Mesenchymal stem cell (in vitro differentiated cells and primary cell): ENCODE measurements around the gene SMIM21.

Experiments used
- DNase-seq: peaks from one replicate; pipeline ENCODE4 v3.0.0-alpha.2; 2013
- H2AFZ ChIP-seq: one replicate; pipeline ENCODE4 v1.6.1; 2013; ENCODE audit warnings: low read depth, mild to moderate bottlenecking, control low read depth, inconsistent platforms, low read length, moderate library complexity
- H2AK5ac ChIP-seq: 2 replicates; pipeline ENCODE4 v1.6.1; 2013; ENCODE audit warnings: low read length, moderate library complexity, mild to moderate bottlenecking, inconsistent platforms; ENCODE audit not compliant: severe bottlenecking
- H2BK120ac ChIP-seq: one replicate; pipeline ENCODE4 v1.6.1; 2013; ENCODE audit warnings: low read depth, mild to moderate bottlenecking, inconsistent platforms, low read length, moderate library complexity
- H2BK12ac ChIP-seq, 2 experiments: one replicate each; pipeline ENCODE4 v1.6.1; 2013; ENCODE audit warnings: inconsistent platforms in 2 of 2, low read length in 2 of 2, mild to moderate bottlenecking in 2 of 2, moderate library complexity in 2 of 2, control low read depth in 1 of 2
- H2BK15ac ChIP-seq: one replicate; pipeline ENCODE4 v1.6.1; 2013; ENCODE audit warnings: mild to moderate bottlenecking, low read depth, inconsistent platforms; ENCODE audit not compliant: poor library complexity, severe bottlenecking
- H2BK5ac ChIP-seq: 2 replicates; pipeline ENCODE4 v1.6.1; 2013; ENCODE audit warnings: low read depth, mild to moderate bottlenecking, low read length, control low read depth, inconsistent platforms; ENCODE audit not compliant: poor library complexity, severe bottlenecking
- H3K14ac ChIP-seq, 2 experiments: one replicate each; pipeline ENCODE4 v1.6.1; 2013; ENCODE audit warnings: inconsistent platforms in 2 of 2, low read length in 2 of 2, control low read depth in 1 of 2, mild to moderate bottlenecking in 1 of 2, moderate library complexity in 1 of 2
- H3K18ac ChIP-seq, 2 experiments: one replicate each; pipeline ENCODE4 v1.6.1; 2013; ENCODE audit warnings: inconsistent platforms in 2 of 2, low read length in 2 of 2, control low read depth in 1 of 2, low read depth in 1 of 2, mild to moderate bottlenecking in 1 of 2
- H3K23ac ChIP-seq, 2 experiments: one replicate each; pipeline ENCODE4 v1.6.1; 2013; ENCODE audit warnings: inconsistent platforms in 2 of 2, low read length in 2 of 2, mild to moderate bottlenecking in 2 of 2, moderate library complexity in 2 of 2, control low read depth in 1 of 2
- H3K27ac ChIP-seq: 2 replicates; pipeline ENCODE4 v1.5.1; 2013; ENCODE audit warnings: mild to moderate bottlenecking, moderate library complexity, low read length, control low read depth, inconsistent platforms; ENCODE audit not compliant: poor library complexity, severe bottlenecking
- H3K27me3 ChIP-seq, 2 experiments: 2 replicates each; pipeline versions ENCODE4 v1.6.1 to v1.7.0; 2013; ENCODE audit warnings: low read length in 2 of 2, mild to moderate bottlenecking in 2 of 2, moderate library complexity in 2 of 2, control low read depth in 1 of 2, inconsistent platforms in 1 of 2; ENCODE audit not compliant: control insufficient read depth in 1 of 2, insufficient read depth in 1 of 2
- H3K36me3 ChIP-seq, 2 experiments: 2 replicates each; pipeline versions ENCODE4 v1.6.1 to v1.7.0; 2013; ENCODE audit warnings: low read length in 2 of 2, control low read depth in 1 of 2, inconsistent platforms in 1 of 2, low read depth in 1 of 2, mild to moderate bottlenecking in 1 of 2; ENCODE audit not compliant: insufficient read depth in 2 of 2, control insufficient read depth in 1 of 2
- H3K4ac ChIP-seq, 2 experiments: one replicate each; pipeline ENCODE4 v1.6.1; 2013; ENCODE audit warnings: inconsistent platforms in 2 of 2, low read length in 2 of 2, mild to moderate bottlenecking in 2 of 2, moderate library complexity in 2 of 2, control low read depth in 1 of 2, low read depth in 1 of 2
- H3K4me1 ChIP-seq: 2 replicates; pipeline ENCODE4 v1.6.1; 2013; ENCODE audit warnings: low read depth, low read length, control low read depth; ENCODE audit not compliant: control insufficient read depth, insufficient read depth
- H3K4me2 ChIP-seq: 2 replicates; pipeline ENCODE4 v1.6.1; 2013; ENCODE audit warnings: low read length, mild to moderate bottlenecking, inconsistent platforms; ENCODE audit not compliant: poor library complexity, severe bottlenecking
- H3K4me3 ChIP-seq, 2 experiments: 2 replicates each; pipeline versions ENCODE4 v1.5.1 to v1.7.0; 2013; ENCODE audit warnings: low read length in 2 of 2, mild to moderate bottlenecking in 2 of 2, control low read depth in 1 of 2, low read depth in 1 of 2; ENCODE audit not compliant: insufficient read depth in 1 of 2
- H3K79me1 ChIP-seq: replicated peaks from 2 replicates; pipeline ENCODE4 v1.6.1; 2013; ENCODE audit warnings: mild to moderate bottlenecking, control low read depth, low read length, inconsistent platforms; ENCODE audit not compliant: poor library complexity, severe bottlenecking
- H3K9ac ChIP-seq: 2 replicates; pipeline ENCODE4 v1.7.0; 2013; ENCODE audit warnings: mild to moderate bottlenecking, low read length, moderate library complexity
- H3K9me3 ChIP-seq: 2 replicates; pipeline ENCODE4 v1.7.0; 2013; ENCODE audit warnings: mild to moderate bottlenecking, low read length; ENCODE audit not compliant: control insufficient read depth
- H4K8ac ChIP-seq: one replicate; pipeline ENCODE4 v1.6.1; 2013; ENCODE audit warnings: inconsistent platforms, mild to moderate bottlenecking, low read length, moderate library complexity
- H4K91ac ChIP-seq: one replicate; pipeline ENCODE4 v1.6.1; 2013; ENCODE audit warnings: mild to moderate bottlenecking, low read length, inconsistent platforms
- WGBS: methylation state at CpG from one replicate; pipeline ENCODE4 v1.1.7; 2013; ENCODE audit warnings: mixed read lengths; 5-methylcytosine and 5-hydroxymethylcytosine counted together

SMIM21 gene

DNA sequence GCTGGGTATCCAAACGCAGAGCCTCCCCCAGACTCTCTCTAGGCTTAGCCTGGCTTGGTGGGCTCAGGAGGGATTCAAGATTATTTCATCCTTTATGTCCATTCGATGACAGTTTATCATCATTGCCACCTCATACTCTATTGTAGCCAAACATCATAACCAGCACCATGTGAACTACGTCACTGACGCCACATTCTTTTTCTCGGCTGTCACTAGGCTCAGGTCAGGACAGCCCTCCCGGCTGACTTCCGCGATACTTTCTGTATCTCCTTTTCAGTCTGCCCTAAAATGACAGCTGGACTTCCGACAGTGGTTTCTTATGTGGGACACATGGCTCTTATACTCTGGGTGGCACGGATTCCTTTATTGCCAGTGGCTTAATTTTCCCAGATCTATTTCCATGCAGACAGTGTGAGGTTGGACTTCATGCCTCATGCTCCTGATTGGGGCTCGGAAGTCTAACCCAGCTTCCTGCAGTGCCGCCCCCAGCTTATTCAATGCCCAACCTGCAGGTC is 39.8 kb upstream of the SMIM21 start:
- no peak overlapping the region for H2AFZ ChIP-seq
- H3K4ac ChIP-seq: no peak overlapping the region
- no peak overlapping the region for H2AK5ac ChIP-seq
- no peaks in the 10 kb centered on the region for H3K79me1 ChIP-seq
- WGBS: 97% methylated on average over 12 of the region's 12 CpGs
- no peak overlapping the region for H2BK12ac ChIP-seq
- H2BK5ac ChIP-seq: no peak overlapping the region
- H3K9me3 ChIP-seq: no peaks in the 10 kb centered on the region
- peaks cover 0 to 10% of the 10 kb centered on the region in 2 experiments for H3K27me3 ChIP-seq
- H3K9ac ChIP-seq: no peak overlapping the region
- no peak overlapping the region for H3K27ac ChIP-seq
- no peak overlapping the region for H3K4me3 ChIP-seq
- H2BK120ac ChIP-seq: no peak overlapping the region
- H4K91ac ChIP-seq: no peak overlapping the region
- H4K8ac ChIP-seq: no peak overlapping the region
- H3K36me3 ChIP-seq: no peaks in the 10 kb centered on the region
- no peak overlapping the region for H3K23ac ChIP-seq
- no peak for DNase-seq
- no peak overlapping the region for H2BK15ac ChIP-seq
- H3K4me1 ChIP-seq: no peaks in the 10 kb centered on the region
- no peak overlapping the region for H3K4me2 ChIP-seq
- H3K18ac ChIP-seq: no peak overlapping the region
- no peak overlapping the region for H3K14ac ChIP-seq

DNA sequence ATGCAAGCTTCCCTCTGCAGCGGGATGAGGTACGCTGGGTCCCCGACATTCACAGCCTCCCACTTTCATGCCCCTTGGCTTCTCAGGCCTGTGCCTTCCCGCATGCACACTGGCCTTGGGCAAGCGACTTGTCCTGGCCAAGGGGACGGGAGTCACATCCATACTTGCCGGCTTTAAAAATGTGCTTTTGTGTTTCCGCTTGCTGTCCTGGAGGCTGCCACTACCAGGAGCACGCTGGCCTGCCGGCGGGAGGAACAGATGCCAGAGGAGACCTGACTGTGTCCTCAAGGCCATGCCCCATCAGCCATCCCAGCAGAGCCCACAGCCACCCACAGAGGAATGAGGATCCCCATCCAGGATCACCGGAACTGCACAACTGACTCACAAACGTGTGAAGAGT is 36.9 kb upstream of the SMIM21 start:
- Histone ChIP-seq H3K9ac (no peak overlapping the region), H3K4me1 (no peaks in the 10 kb centered on the region), H3K27me3 (peaks cover 0 to 4% of the 10 kb centered on the region in 2 experiments), H2BK15ac (no peak overlapping the region), H2BK5ac (no peak overlapping the region), H2BK120ac (no peak overlapping the region), H2BK12ac (no peak overlapping the region), H3K14ac (no peak overlapping the region), H2AFZ (no peak overlapping the region), H3K4me3 (no peak overlapping the region), H3K79me1 (no peaks in the 10 kb centered on the region), H4K91ac (no peak overlapping the region), H3K4me2 (no peak overlapping the region), H3K23ac (no peak overlapping the region), H2AK5ac (no peak overlapping the region), H4K8ac (no peak overlapping the region), H3K18ac (no peak overlapping the region), H3K9me3 (no peaks in the 10 kb centered on the region), H3K27ac (no peak overlapping the region), H3K36me3 (no peaks in the 10 kb centered on the region), H3K4ac (no peak overlapping the region)
- DNase-seq: no peak
- WGBS: 94% methylated on average over 12 of the region's 13 CpGs

DNA sequence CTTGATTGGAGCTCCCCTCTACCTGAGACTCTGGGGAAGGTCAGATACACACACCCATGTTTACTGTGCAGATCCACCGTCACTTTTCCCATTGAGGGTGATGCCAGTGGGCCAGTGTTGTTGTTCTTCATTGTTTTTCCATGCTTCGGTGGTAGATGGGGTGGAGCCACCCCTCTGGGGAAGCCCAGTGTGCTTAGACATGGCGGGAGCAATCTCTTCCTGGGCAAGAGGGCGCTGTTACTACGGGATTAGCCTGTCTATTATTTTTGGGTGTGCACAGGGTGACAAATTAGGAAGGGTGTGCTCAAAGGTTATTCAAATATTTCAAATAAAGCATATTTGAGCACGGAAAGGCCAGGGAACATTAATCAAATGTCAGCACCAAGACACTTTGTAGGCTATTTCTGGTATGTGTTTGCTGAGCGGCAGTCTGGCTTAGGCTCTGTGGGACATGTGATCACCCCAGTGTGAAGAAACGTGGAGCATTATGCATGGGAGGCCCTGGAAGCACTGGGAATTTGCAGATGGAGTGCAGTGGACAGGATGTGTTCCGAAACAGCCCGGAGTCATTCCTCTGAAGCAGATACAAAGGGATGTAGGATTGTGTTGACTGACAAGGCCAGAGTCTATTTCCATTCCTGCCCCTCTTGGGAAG is 34.8 kb upstream of the SMIM21 start:
- DNase-seq: no peak
- Histone ChIP-seq H3K9me3 (no peaks in the 10 kb centered on the region), H3K36me3 (no peaks in the 10 kb centered on the region), H4K91ac (no peak overlapping the region), H2AFZ (no peak overlapping the region), H3K18ac (no peak overlapping the region), H3K4me3 (no peak overlapping the region), H3K4me1 (no peaks in the 10 kb centered on the region), H2BK5ac (no peak overlapping the region), H3K14ac (no peak overlapping the region), H2BK12ac (no peak overlapping the region), H3K9ac (no peak overlapping the region), H3K27ac (no peak overlapping the region), H3K27me3 (no peaks in the 10 kb centered on the region), H3K79me1 (no peaks in the 10 kb centered on the region), H3K4ac (no peak overlapping the region), H2BK15ac (no peak overlapping the region), H4K8ac (no peak overlapping the region), H3K4me2 (no peak overlapping the region), H2BK120ac (no peak overlapping the region), H3K23ac (no peak overlapping the region), H2AK5ac (no peak overlapping the region)
- 79% methylated on average over 8 of the region's 10 CpGs for WGBS

DNA sequence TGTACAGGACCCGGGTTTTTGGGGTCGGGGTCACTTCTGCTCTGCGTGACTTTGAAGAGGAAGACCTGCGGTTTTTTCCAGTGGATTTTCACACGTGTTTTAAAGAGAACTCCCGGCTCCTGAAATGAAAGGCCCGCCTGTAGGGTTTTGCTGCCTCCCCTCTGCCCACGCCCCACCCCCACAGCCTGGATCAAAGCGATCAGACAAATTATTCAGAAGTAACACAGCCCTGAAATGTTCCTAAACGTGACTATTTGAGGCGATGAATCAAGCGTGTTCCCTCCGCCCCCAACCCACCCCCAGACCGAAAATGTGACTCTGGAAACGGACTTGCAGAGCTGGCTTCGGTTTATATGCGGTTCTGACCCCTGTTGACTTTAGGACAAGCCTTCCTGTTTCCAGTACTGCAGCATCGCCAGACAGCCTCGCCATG is 28.7 kb upstream of the SMIM21 start:
- Histone ChIP-seq H3K9me3 (no peaks in the 10 kb centered on the region), H2AFZ (no peak overlapping the region), H2BK15ac (no peak overlapping the region)

More for the DNA sequence above, 28.7 kb upstream of the SMIM21 start:
- Histone ChIP-seq H3K9ac (peak overlapping the region; percentile 76), H3K27ac (no peak overlapping the region), H3K4me2 (peak overlapping the region; percentile 100), H2BK120ac (no peak overlapping the region), H4K8ac (no peak overlapping the region), H3K4me1 (peaks cover 15% of the 10 kb centered on the region), H3K4ac (no peak overlapping the region), H3K36me3 (no peaks in the 10 kb centered on the region), H3K4me3 (peak overlapping the region in 1 of 2 experiments; percentile 75), H2BK5ac (no peak overlapping the region), H2AK5ac (no peak overlapping the region), H3K79me1 (no peaks in the 10 kb centered on the region), H3K14ac (no peak overlapping the region), H2BK12ac (peak overlapping the region in 1 of 2 experiments; percentile 4), H3K23ac (peak overlapping the region in 1 of 2 experiments; percentile 40), H3K18ac (no peak overlapping the region), H4K91ac (no peak overlapping the region), H3K27me3 (peaks cover 0 to 18% of the 10 kb centered on the region in 2 experiments)
- peak; percentile 5 for DNase-seq
- 28% methylated on average over 19 of the region's 19 CpGs for WGBS
